ENCODE data around the gene NR5A1.

DNA sequence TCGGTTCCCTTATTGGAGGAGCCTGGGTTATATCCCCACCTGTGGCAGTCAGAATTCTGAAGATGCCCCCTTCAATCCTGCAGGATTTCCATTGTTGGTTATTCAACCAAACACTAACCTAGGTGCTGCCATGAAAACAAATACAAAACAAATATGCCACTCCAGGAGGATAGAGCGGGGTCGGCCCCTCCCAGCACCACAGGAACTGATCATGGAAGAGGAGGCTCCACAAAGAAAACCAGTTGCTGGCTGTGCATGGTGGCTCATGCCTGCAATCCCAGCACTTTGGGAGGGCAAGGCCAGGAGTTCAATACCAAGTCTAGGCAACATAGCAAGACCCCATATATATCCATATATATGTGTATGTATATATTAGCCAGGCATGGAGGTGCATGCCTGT lies 70.1 kb downstream of the NR5A1 start:
- TF ChIP-seq POLR2A (IDR thresholded peaks at IDR 0.05) (no peak), POLR2AphosphoS5 (IDR thresholded peaks at IDR 0.05) (no peak), EP300 (IDR thresholded peaks at IDR 0.05; ENCODE audit: low read depth) (no peak)
- TF ChIP-seq, protein P1, sequence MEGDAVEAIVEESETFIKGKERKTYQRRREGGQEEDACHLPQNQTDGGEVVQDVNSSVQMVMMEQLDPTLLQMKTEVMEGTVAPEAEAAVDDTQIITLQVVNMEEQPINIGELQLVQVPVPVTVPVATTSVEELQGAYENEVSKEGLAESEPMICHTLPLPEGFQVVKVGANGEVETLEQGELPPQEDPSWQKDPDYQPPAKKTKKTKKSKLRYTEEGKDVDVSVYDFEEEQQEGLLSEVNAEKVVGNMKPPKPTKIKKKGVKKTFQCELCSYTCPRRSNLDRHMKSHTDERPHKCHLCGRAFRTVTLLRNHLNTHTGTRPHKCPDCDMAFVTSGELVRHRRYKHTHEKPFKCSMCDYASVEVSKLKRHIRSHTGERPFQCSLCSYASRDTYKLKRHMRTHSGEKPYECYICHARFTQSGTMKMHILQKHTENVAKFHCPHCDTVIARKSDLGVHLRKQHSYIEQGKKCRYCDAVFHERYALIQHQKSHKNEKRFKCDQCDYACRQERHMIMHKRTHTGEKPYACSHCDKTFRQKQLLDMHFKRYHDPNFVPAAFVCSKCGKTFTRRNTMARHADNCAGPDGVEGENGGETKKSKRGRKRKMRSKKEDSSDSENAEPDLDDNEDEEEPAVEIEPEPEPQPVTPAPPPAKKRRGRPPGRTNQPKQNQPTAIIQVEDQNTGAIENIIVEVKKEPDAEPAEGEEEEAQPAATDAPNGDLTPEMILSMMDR (IDR thresholded peaks at IDR 0.05), result no peak

Data from transverse colon (tissue), 4 donors.